Hepatocyte (in vitro differentiated cells): ENCODE results near the gene NXNL2. TPM values are rescaled to one million over a fixed set of nuclear protein-coding genes. Genes with fewer than 3 reads are reported as not detected.

Experiments used
- DNase-seq: peaks from one replicate; pipeline ENCODE4 v3.0.0-alpha.2; 2016; ENCODE audit warnings: low spot score
- H2AFZ ChIP-seq: fragments of 200-600 bp; sonication (generic); 2 replicates; pipeline ENCODE4 v1.6.0; 2016; ENCODE audit warnings: antibody characterized with exemption, mild to moderate bottlenecking
- H3K27ac ChIP-seq: fragments of 200-600 bp; sonication (generic); 2 replicates; pipeline ENCODE4 v1.5.1; 2016; ENCODE audit warnings: mild to moderate bottlenecking
- H3K27me3 ChIP-seq: fragments of 200-600 bp; sonication (generic); 2 replicates; pipeline ENCODE4 v1.6.1; 2016
- H3K36me3 ChIP-seq: fragments of 200-600 bp; sonication (generic); replicated peaks from 2 replicates; pipeline ENCODE4 v1.5.1; 2016; ENCODE audit warnings: low read depth; ENCODE audit not compliant: insufficient read depth
- H3K4me1 ChIP-seq: fragments of 200-600 bp; sonication (generic); 2 replicates; pipeline ENCODE4 v1.5.1; 2016; ENCODE audit warnings: mild to moderate bottlenecking, moderate library complexity; ENCODE audit not compliant: insufficient read depth
- H3K4me2 ChIP-seq: fragments of 200-600 bp; sonication (generic); 2 replicates; pipeline ENCODE4 v1.6.0; 2016
- H3K4me3 ChIP-seq: fragments of 200-600 bp; sonication (generic); 2 replicates; pipeline ENCODE4 v1.5.1; 2016; ENCODE audit warnings: mild to moderate bottlenecking
- H3K79me2 ChIP-seq: fragments of 200-600 bp; sonication (generic); 2 replicates; pipeline ENCODE4 v1.6.0; 2017; ENCODE audit warnings: mild to moderate bottlenecking
- H3K9me2 ChIP-seq: fragments of 200-600 bp; sonication (generic); replicated peaks from 2 replicates; pipeline ENCODE4 v1.6.0; 2017; ENCODE audit warnings: mild to moderate bottlenecking; ENCODE audit not compliant: insufficient read depth
- H3K9me3 ChIP-seq: fragments of 200-600 bp; sonication (generic); 2 replicates; pipeline ENCODE4 v1.5.1; 2016; ENCODE audit warnings: low read depth, mild to moderate bottlenecking
- H4K20me1 ChIP-seq: fragments of 200-600 bp; sonication (generic); 2 replicates; pipeline ENCODE4 v1.6.0; 2016; ENCODE audit warnings: mild to moderate bottlenecking; ENCODE audit not compliant: insufficient read depth, poor library complexity, severe bottlenecking
- CTCF ChIP-seq: fragments of 200-600 bp; sonication (generic); IDR thresholded peaks from 2 replicates; pipeline ENCODE4 v1.5.1; 2016; ENCODE audit warnings: antibody characterized with exemption, mild to moderate bottlenecking; ENCODE audit not compliant: poor library complexity
- EZH2 ChIP-seq: fragments of 200-600 bp; sonication (generic); IDR thresholded peaks from 2 replicates; pipeline ENCODE4 v1.6.1; 2016; ENCODE audit warnings: antibody characterized with exemption, mild to moderate bottlenecking, borderline replicate concordance
- EZH2phosphoT487 ChIP-seq: fragments of 200-600 bp; sonication (generic); IDR thresholded peaks from one replicate; pipeline ENCODE4 v1.6.1; 2018; ENCODE audit warnings: antibody characterized with exemption, mild to moderate bottlenecking, low read depth, moderate library complexity; ENCODE audit not compliant: unreplicated experiment, severe bottlenecking
- WGBS: methylation state at CpG from one replicate; pipeline ENCODE4 v1.1.6; 2016; ENCODE audit warnings: low lambda C conversion rate; ENCODE audit errors: missing lambda C conversion rate; 5-methylcytosine and 5-hydroxymethylcytosine counted together
- polyA plus RNA-seq: library from polyadenylated mRNA; unstranded; fragments of >200 nt; fragmentation: Nextera tagmentation; extraction: Ambion mirVana; gene quantifications from 2 replicates; pipeline ENCODE4 v1.2.1, GENCODE V29; 2016
- total RNA-seq: library from RNA; depleted of rRNA; stranded (reverse); fragments of >200 nt; gene quantifications from 2 replicates; pipeline ENCODE4 v1.2.3, GENCODE V29; 2014

The NXNL2 gene
- total and polyA plus RNA-seq, 2 experiments from 2014 or later = 0.57 to 2.5 TPM

GRCh38 chr9:88539246-88539645 lies 4.3 kb downstream of the NXNL2 start:
- H3K9me2 ChIP-seq = no peaks in the 10 kb centered on the region
- no peaks in the 10 kb centered on the region for H3K9me3 ChIP-seq
- H3K4me3 ChIP-seq = no peak overlapping the region
- H3K4me1 ChIP-seq = peaks cover 8% of the 10 kb centered on the region
- H3K79me2 ChIP-seq = no peaks in the 10 kb centered on the region
- no peak overlapping the region for H3K27ac ChIP-seq
- DNase-seq = no peak
- WGBS = 92% methylated on average over 6 of the region's 6 CpGs
- H4K20me1 ChIP-seq = no peaks in the 10 kb centered on the region
- H3K27me3 ChIP-seq = no peaks in the 10 kb centered on the region
- TF ChIP-seq EZH2 (no peak), CTCF (no peak), EZH2phosphoT487 (no peak)
- H3K36me3 ChIP-seq = no peaks in the 10 kb centered on the region
- no peak overlapping the region for H2AFZ ChIP-seq
- no peak overlapping the region for H3K4me2 ChIP-seq

- H3K4me3 ChIP-seq = no peak overlapping the region
- TF ChIP-seq EZH2phosphoT487 = no peak
- TF ChIP-seq EZH2 = no peak
- no peak for TF ChIP-seq CTCF
- no peaks in the 10 kb centered on the region for H4K20me1 ChIP-seq
- no peak overlapping the region for H3K4me2 ChIP-seq
- H3K9me2 ChIP-seq = no peaks in the 10 kb centered on the region
- WGBS = 96% methylated on average over 10 of the region's 10 CpGs
- H3K79me2 ChIP-seq = no peaks in the 10 kb centered on the region
- H3K27me3 ChIP-seq = no peaks in the 10 kb centered on the region
- H3K36me3 ChIP-seq = no peaks in the 10 kb centered on the region
- H3K4me1 ChIP-seq = peaks cover 6% of the 10 kb centered on the region
- no peak overlapping the region for H2AFZ ChIP-seq
- no peaks in the 10 kb centered on the region for H3K9me3 ChIP-seq
- no peak overlapping the region for H3K27ac ChIP-seq
- no peak for DNase-seq
These were observed 5.3 kb downstream of the NXNL2 start for GRCh38 chr9:88540251-88540763.

GRCh38 chr9:88544245-88544644 lies 9.3 kb downstream of the NXNL2 start:
- Histone ChIP-seq H2AFZ (no peak overlapping the region), H4K20me1 (no peaks in the 10 kb centered on the region), H3K36me3 (no peaks in the 10 kb centered on the region), H3K27me3 (no peaks in the 10 kb centered on the region), H3K4me2 (no peak overlapping the region), H3K4me3 (no peak overlapping the region), H3K27ac (no peak overlapping the region), H3K4me1 (no peaks in the 10 kb centered on the region), H3K9me3 (no peaks in the 10 kb centered on the region), H3K79me2 (no peaks in the 10 kb centered on the region), H3K9me2 (no peaks in the 10 kb centered on the region)
- DNase-seq = no peak
- 76% methylated on average over 11 of the region's 11 CpGs for WGBS
- no peak for TF ChIP-seq EZH2phosphoT487
- no peak for TF ChIP-seq CTCF
- TF ChIP-seq EZH2 = no peak
